Parathyroid adenoma (tissue), 2 donors: ENCODE results near the gene FYB2.

ENCODE experiments used
- H2AFZ ChIP-seq: fragments of 300-600 bp; sonication (generic); one replicate; pipeline ENCODE4 v1.7.0; 2017; ENCODE audit warnings: antibody characterized with exemption, mild to moderate bottlenecking
- H3K27ac ChIP-seq: fragments of 300-600 bp; sonication (generic); one replicate; pipeline ENCODE4 v1.7.0; 2017
- H3K27me3 ChIP-seq: fragments of 300-600 bp; sonication (generic); one replicate; pipeline ENCODE4 v1.7.0; 2017; ENCODE audit warnings: low read length; ENCODE audit not compliant: control insufficient read depth, insufficient read depth
- H3K36me3 ChIP-seq: fragments of 300-600 bp; sonication (generic); one replicate; pipeline ENCODE4 v1.7.0; 2017; ENCODE audit warnings: low read length; ENCODE audit not compliant: control insufficient read depth, insufficient read depth
- H3K4me1 ChIP-seq: fragments of 300-600 bp; sonication (generic); one replicate; pipeline ENCODE4 v1.7.0; 2017; ENCODE audit warnings: control low read depth
- H3K4me2 ChIP-seq: fragments of 300-600 bp; sonication (generic); one replicate; pipeline ENCODE4 v1.7.0; 2017; ENCODE audit warnings: low read length
- H3K4me3 ChIP-seq: fragments of 300-600 bp; sonication (generic); one replicate; pipeline ENCODE4 v1.7.0; 2017; ENCODE audit warnings: low read depth, low read length
- H3K79me2 ChIP-seq: fragments of 300-600 bp; sonication (generic); one replicate; pipeline ENCODE4 v1.7.0; 2017; ENCODE audit warnings: control low read depth
- H3K9ac ChIP-seq: fragments of 300-600 bp; sonication (generic); one replicate; pipeline ENCODE4 v1.7.0; 2017; ENCODE audit warnings: mild to moderate bottlenecking
- H3K9me3 ChIP-seq: fragments of 300-600 bp; sonication (generic); one replicate; pipeline ENCODE4 v1.7.0; 2017; ENCODE audit warnings: low read length; ENCODE audit not compliant: control insufficient read depth
- TF ChIP-seq, protein P1 (sequence below): fragments of 300-600 bp; sonication (generic); IDR thresholded peaks from one replicate; pipeline ENCODE4 v1.7.0; 2017; ENCODE audit warnings: antibody characterized with exemption, mild to moderate bottlenecking
- donor health status: primary hyperparathyroidism.

FYB2 gene

DNA sequence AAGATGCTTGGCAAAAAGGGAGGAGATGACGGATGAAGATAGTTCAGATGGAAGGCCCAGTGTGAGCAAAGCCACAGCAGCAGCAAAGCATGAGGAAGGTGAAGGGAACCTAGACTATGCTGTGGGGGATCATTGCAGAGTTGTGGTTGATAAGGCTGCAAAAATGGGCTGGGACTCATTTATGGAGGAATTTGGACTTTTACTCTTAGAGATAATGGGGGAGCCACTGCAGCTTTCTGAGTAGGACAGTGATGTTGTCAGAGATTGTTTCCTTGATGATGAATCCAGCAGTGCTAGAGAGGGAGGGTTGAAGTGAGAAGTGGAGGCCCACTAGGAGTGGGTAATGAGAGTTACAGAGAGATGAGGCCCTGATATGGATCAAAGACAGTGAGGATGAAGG lies 33.3 kb upstream of the FYB2 start:
- H2AFZ ChIP-seq, result no peak overlapping the region
- no peaks in the 10 kb centered on the region for H3K36me3 ChIP-seq
- H3K27me3 ChIP-seq, result no peaks in the 10 kb centered on the region
- H3K4me2 ChIP-seq, result no peak overlapping the region
- no peak overlapping the region for H3K27ac ChIP-seq
- no peak overlapping the region for H3K4me3 ChIP-seq
- no peaks in the 10 kb centered on the region for H3K9me3 ChIP-seq
- no peaks in the 10 kb centered on the region for H3K4me1 ChIP-seq
- TF ChIP-seq, protein P1, sequence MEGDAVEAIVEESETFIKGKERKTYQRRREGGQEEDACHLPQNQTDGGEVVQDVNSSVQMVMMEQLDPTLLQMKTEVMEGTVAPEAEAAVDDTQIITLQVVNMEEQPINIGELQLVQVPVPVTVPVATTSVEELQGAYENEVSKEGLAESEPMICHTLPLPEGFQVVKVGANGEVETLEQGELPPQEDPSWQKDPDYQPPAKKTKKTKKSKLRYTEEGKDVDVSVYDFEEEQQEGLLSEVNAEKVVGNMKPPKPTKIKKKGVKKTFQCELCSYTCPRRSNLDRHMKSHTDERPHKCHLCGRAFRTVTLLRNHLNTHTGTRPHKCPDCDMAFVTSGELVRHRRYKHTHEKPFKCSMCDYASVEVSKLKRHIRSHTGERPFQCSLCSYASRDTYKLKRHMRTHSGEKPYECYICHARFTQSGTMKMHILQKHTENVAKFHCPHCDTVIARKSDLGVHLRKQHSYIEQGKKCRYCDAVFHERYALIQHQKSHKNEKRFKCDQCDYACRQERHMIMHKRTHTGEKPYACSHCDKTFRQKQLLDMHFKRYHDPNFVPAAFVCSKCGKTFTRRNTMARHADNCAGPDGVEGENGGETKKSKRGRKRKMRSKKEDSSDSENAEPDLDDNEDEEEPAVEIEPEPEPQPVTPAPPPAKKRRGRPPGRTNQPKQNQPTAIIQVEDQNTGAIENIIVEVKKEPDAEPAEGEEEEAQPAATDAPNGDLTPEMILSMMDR, result no peak
- no peaks in the 10 kb centered on the region for H3K79me2 ChIP-seq
- no peak overlapping the region for H3K9ac ChIP-seq

DNA sequence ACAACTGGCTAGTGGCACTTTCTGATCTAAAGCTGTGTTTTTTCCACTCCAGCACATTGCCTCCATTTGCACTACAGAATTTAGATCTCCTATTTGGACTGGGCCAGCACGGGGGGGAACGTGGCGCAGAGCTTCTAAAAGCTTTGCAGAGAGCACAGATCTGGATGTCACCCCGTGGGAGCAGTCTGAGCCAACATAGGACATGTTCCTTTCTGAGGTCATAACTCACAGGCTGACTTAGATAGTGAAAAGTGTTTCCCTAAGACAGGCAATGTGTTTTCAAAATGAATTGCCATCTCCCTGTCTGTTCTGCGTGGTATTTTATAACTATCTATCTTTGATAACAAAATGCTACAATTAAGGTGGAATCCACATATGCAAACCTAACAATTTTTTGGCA lies 31.7 kb upstream of the FYB2 start:
- TF ChIP-seq, protein P1, result no peak
- Histone ChIP-seq H3K4me1 (no peaks in the 10 kb centered on the region), H3K9me3 (no peaks in the 10 kb centered on the region), H3K79me2 (no peaks in the 10 kb centered on the region), H3K27me3 (no peaks in the 10 kb centered on the region), H3K27ac (no peak overlapping the region), H3K4me2 (no peak overlapping the region), H3K4me3 (no peak overlapping the region), H2AFZ (no peak overlapping the region), H3K9ac (no peak overlapping the region), H3K36me3 (no peaks in the 10 kb centered on the region)

DNA sequence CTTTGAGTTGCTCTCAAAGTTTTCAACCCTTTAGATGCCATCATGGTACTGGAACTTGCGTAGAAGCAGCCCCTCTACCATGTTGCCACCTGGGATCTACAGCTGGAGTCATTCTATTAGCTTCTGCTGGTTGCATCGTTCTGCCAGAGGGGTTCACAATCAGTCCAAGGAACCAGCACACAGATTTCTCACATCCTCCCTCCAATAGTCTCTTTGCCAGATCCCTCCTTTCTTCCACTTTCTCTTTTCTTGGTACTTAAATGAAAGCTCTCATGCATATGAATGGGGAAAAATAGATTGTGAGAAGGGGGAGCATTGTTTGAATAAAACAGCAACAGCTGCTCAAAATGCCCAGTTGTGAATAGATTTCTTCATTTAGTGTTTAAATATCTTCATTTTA lies 31.2 kb upstream of the FYB2 start:
- H3K4me3 ChIP-seq, result no peak overlapping the region
- TF ChIP-seq, protein P1, result no peak

DNA sequence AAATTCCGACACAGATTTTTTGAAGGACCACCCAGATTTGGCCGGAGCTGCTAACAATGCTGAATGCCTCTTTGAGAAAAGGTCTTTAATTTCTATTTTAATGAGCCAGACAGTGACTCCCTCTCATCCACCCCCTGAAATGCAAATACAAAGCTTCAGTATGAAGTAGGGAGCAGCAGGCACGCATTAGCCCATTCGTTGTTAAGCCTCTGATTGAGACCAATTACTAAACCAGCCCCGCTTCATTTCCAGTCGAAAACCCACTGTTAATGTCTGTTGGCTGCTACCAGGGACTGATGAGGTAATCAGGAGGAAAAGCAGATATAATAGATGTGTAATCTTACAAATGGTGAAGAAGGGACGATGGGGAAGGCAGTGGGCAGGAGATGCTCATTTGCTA lies 30.5 kb upstream of the FYB2 start:
- no peaks in the 10 kb centered on the region for H3K36me3 ChIP-seq
- no peak overlapping the region for H3K9ac ChIP-seq
- H3K4me1 ChIP-seq, result no peaks in the 10 kb centered on the region
- H3K4me3 ChIP-seq, result no peak overlapping the region
- no peak overlapping the region for H3K4me2 ChIP-seq
- no peak overlapping the region for H3K27ac ChIP-seq
- TF ChIP-seq, protein P1, result no peak
- H3K9me3 ChIP-seq, result no peaks in the 10 kb centered on the region
- no peaks in the 10 kb centered on the region for H3K27me3 ChIP-seq
- H2AFZ ChIP-seq, result no peak overlapping the region
- no peaks in the 10 kb centered on the region for H3K79me2 ChIP-seq

More for the DNA sequence above, 31.2 kb upstream of the FYB2 start:
- H3K9ac ChIP-seq, result no peak overlapping the region
- no peaks in the 10 kb centered on the region for H3K4me1 ChIP-seq
- H2AFZ ChIP-seq, result no peak overlapping the region
- no peak overlapping the region for H3K4me2 ChIP-seq
- no peaks in the 10 kb centered on the region for H3K36me3 ChIP-seq
- H3K27me3 ChIP-seq, result no peaks in the 10 kb centered on the region
- no peaks in the 10 kb centered on the region for H3K79me2 ChIP-seq
- H3K27ac ChIP-seq, result no peak overlapping the region
- H3K9me3 ChIP-seq, result no peaks in the 10 kb centered on the region

DNA sequence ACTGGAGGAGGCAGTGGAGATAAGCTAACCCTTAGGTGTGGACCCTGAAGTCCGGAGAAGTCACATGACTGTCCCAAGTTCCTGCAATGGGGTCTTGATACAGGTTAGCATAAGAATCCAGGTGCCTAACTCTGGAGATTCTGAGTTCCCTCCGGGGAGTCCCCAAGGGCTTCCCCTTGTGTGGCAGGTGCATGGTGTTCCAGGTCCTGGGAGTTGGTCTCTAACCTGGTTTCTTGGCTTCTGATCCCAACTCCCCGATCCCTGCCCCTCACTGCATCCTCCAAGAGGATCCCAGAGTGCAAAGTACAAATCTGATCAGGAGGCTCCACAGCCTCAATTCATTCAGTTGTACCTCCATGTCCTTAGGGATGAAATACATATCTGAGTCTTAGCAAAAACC lies 26.1 kb upstream of the FYB2 start:
- TF ChIP-seq, protein P1, result no peak
- Histone ChIP-seq H3K9me3 (no peaks in the 10 kb centered on the region), H3K27ac (no peak overlapping the region), H3K4me2 (no peak overlapping the region), H3K36me3 (no peaks in the 10 kb centered on the region), H3K9ac (no peak overlapping the region), H3K4me1 (no peaks in the 10 kb centered on the region), H3K79me2 (no peaks in the 10 kb centered on the region), H3K4me3 (no peak overlapping the region), H2AFZ (no peak overlapping the region), H3K27me3 (no peaks in the 10 kb centered on the region)
